ENCODE results near the gene PHYHD1. TPM values are rescaled to one million over a fixed set of nuclear protein-coding genes. Genes with fewer than 3 reads are reported as not detected.

Gene PHYHD1
- total RNA-seq, 1 donor from 2014 or later, result 21.9 TPM

GRCh38 chr9:128899566-128900322 is 21.0 kb upstream of the PHYHD1 start:
- DNase-seq (ENCODE audit: low spot score), result no peak
- intact Hi-C loops (cut with DNase I), result no loop called here

GRCh38 chr9:128901379-128901778 is 19.4 kb upstream of the PHYHD1 start:
- intact Hi-C loops (cut with DNase I), result no loop called here

DNA sequence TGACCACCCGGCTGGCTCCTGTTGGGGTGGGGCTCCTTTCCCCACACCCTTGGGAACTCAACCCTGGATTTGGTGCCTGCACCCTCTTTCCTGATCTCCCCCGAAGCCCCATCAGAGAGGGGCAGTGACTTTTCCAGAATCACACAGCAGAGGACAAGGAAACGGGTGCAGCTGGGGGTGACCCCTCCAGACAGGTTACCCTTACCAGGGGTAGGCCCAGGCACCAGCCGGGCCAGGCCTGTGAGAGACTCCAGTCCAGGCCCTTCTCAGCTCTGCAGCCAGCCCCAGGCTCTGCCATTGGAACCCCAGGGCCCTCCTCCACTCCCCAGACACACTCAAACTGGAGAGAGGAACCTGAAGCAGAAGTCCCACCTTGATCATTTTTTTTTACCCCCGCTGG is 19.0 kb upstream of the PHYHD1 start:
- DNase-seq (ENCODE audit: low spot score), result no peak
- intact Hi-C loops (cut with DNase I), result no loop called here

More at GRCh38 chr9:128901379-128901778, 19.4 kb upstream of the PHYHD1 start:
- no peak for DNase-seq (ENCODE audit: low spot score)

- intact Hi-C loops (cut with DNase I), result no loop called here
- no peak for DNase-seq (ENCODE audit: low spot score)
These were observed 18.3 kb upstream of the PHYHD1 start for GRCh38 chr9:128902351-128903078.

GRCh38 chr9:128903079-128903461 is 17.7 kb upstream of the PHYHD1 start:
- DNase-seq (ENCODE audit: low spot score), result no peak
- intact Hi-C loops (cut with DNase I), result no loop called here

DNA sequence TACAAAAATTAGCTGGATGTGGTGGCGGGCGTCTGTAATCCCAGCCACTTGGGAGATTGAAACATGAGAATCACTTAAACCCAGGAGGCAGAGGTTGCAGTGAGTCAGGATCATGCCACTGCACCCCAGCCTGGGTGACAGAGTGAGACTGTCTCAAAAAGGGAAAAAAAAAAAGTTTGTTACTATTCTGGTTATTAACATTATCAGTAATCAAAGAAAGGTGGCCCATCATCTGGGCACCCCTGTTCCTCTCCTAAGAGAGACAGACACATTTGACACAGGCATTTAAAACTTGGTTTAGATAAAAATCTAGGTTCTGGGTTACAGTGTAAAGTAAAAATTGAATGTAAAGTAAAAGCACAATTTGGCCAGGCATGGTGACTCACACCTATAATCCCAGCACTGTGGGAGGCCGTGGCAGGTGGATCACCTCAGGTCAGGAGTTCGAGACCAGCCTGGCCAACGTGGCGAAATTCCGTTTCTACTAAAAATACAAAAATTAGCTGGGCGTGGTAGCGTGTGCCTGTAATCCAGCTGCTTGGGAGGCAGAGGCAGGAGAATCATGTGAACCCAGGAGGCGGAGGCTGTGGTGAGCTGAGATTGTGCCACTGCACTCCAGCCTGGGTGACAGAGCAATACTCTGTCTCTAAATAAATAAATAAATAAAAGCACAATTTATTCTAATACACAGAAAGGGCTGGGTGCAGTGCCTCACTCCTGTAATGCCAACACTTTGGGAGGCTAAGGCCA is 16.7 kb upstream of the PHYHD1 start:
- intact Hi-C loops (cut with DNase I), result no loop called here

GRCh38 chr9:128905964-128906363 is 14.8 kb upstream of the PHYHD1 start:
- intact Hi-C loops (cut with DNase I), result no loop called here

More for the DNA sequence above, 16.7 kb upstream of the PHYHD1 start:
- no peak for DNase-seq (ENCODE audit: low spot score)

DNA sequence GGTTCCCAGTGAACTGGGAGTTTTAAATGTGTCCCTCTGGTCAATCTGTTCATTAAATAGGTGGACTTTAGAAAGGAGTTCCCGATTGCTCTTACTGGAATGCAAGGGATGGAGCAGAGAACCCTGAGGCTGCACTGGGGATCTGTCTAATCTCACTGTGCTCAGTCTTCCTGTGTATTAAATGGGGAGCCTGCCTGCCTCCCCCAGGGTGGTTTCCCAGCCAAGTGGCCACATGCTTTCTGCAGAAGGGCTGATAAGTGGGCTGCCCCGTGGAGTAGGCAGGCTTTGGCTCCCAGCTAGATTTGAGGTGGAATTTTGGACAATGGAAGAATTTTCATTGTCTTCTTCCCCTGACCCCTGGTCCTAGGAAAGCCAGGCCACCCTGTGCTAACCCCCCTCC is 14.0 kb upstream of the PHYHD1 start:
- intact Hi-C loops (cut with DNase I), result no loop called here
- DNase-seq (ENCODE audit: low spot score), result no peak

More at GRCh38 chr9:128905964-128906363, 14.8 kb upstream of the PHYHD1 start:
- no peak for DNase-seq (ENCODE audit: low spot score)

DNA sequence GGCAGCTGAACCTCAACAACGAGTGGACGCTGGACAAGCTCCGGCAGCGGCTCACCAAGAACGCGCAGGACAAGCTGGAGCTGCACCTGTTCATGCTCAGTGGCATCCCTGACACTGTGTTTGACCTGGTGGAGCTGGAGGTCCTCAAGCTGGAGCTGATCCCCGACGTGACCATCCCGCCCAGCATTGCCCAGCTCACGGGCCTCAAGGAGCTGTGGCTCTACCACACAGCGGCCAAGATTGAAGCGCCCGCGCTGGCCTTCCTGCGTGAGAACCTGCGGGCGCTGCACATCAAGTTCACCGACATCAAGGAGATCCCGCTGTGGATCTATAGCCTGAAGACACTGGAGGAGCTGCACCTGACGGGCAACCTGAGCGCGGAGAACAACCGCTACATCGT is 12.4 kb upstream of the PHYHD1 start:
- intact Hi-C loops (cut with DNase I), result no loop called here

GRCh38 chr9:128909859-128910258 is 10.9 kb upstream of the PHYHD1 start:
- no peak for DNase-seq (ENCODE audit: low spot score)
- intact Hi-C loops (cut with DNase I), result no loop called here

More for the DNA sequence above, 12.4 kb upstream of the PHYHD1 start:
- no peak for DNase-seq (ENCODE audit: low spot score)

DNA sequence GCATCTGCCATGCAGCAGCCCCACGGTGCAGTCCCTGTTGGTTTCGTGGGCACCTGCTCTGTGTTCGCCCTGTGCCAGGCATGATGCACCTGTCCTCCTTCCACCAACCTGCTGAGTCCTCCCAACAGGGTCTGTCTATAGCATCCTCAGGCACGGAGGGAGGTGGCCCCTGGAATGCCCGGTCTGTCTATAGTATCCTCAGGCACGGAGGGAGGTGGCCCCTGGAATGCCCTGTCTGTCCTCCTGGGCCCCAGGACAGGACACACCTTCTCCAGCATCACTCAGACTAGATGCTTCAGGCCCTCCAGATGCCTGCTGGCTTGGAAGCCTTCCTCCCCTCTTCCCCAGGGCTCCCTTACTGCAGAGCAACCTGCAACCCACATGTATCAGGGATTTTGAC is 9.9 kb upstream of the PHYHD1 start:
- intact Hi-C loops (cut with DNase I), result no loop called here
- no peak for DNase-seq (ENCODE audit: low spot score)

DNA sequence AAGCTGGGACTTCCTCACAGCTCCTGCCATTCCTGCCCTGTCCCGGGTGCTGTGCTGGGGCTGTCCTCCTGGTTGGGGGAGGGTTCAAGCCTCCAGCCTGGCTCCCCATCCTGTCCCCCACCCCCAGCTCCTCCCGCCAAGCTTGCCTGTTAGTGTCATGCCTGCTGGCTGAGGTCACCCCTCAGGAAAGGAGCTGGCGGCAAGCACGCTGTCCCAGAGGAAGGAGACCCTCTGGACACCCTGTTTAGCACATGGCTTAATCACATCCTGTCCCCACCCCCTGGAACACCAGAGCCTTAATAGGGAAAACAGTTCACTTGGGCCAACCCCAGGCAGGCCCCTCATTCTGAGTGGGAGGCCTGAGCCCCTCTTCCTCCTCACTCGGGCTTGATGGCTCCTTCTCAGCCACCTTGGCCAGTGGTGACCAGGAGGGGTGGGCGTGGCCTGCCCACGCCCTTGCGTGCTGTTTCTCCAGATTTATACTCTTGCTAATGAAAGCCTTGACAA is 9.2 kb upstream of the PHYHD1 start:
- DNase-seq (ENCODE audit: low spot score), result peak; percentile 89
- intact Hi-C loops (cut with DNase I), result no loop called here

GRCh38 chr9:128912270-128912853 is 8.4 kb upstream of the PHYHD1 start:
- no peak for DNase-seq (ENCODE audit: low spot score)
- intact Hi-C loops (cut with DNase I), result no loop called here

DNA sequence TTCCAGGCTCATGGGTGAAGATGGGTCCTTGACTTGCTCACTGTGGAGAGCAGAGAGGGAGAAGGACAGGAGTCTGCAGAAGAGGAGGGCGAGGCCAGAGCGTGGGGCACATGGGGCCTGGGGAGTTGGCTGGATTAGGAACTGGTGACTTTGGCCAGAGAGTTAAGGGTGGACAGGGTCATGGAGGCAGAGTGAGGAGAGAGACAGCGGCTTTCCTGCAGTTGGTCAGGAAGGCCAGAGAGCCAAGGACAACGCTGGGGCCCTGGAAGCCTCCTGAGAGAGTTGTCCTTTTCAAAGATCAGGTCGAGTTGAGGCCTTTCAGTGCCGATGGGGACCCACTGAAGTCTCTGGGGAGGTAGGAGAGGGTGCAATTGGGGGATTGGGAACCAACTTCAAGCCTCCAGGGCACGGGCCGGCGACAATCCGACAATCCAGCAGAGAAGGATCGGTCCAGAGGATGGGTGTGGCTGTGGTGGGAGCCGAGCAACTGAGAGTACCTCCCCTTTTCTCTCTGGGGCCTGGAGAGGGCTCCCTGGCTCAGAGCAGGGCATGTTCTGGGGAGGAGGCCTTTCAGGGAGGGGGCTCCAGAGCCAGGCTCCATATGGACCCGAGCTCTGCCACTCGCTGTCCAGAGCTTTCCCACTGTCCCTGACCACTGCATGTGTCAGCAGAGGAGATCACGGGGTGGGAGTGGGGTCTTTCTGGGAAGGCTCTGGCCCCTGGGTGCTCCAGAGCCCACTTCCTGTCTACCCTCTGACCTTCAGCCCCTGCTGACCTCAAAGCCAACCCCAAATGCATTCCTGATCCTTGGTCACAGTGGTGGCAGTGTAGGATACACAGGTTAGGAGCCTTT is 7.5 kb upstream of the PHYHD1 start:
- intact Hi-C loops (cut with DNase I), result no loop called here
- DNase-seq (ENCODE audit: low spot score), result no peak

- DNase-seq (ENCODE audit: low spot score), result no peak
- intact Hi-C loops (cut with DNase I), result no loop called here
These were observed 6.6 kb upstream of the PHYHD1 start for GRCh38 chr9:128913995-128914772.

- no peak for DNase-seq (ENCODE audit: low spot score)
- intact Hi-C loops (cut with DNase I), result no loop called here
These were observed 4.6 kb upstream of the PHYHD1 start for GRCh38 chr9:128916204-128916603.

DNA sequence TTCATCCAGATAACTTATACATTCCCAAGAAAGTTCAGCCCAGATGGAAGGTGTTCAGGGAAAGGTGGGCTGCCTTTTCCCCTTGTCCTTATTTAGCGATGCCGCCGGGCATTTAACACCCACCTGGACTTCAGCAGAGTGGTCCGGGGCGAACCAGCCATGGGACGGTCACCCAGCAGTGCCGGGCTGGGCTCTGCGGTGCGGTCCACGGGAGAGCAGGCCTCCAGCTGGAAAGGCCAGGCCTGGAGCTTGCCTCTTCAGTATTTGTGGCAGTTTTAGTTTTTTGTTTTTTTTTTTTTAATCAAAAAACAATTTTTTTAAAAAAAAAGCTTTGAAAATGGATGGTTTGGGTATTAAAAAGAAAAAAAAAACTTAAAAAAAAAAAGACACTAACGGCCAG is 4.0 kb upstream of the PHYHD1 start:
- DNase-seq (ENCODE audit: low spot score), result no peak
- intact Hi-C loops (cut with DNase I), result no loop called here

- intact Hi-C loops (cut with DNase I), result no loop called here
- DNase-seq (ENCODE audit: low spot score), result no peak
These were observed 3.5 kb upstream of the PHYHD1 start for GRCh38 chr9:128917151-128917849.

All from cardiac septum (tissue), 1 donor.